ENCODE measurements around the gene ANXA4. TPM values are rescaled to one million over a fixed set of nuclear protein-coding genes. Genes with fewer than 3 reads are reported as not detected.

The ANXA4 gene
- total RNA-seq, 1 donor from 2014 or later, result 73.6 TPM

DNA sequence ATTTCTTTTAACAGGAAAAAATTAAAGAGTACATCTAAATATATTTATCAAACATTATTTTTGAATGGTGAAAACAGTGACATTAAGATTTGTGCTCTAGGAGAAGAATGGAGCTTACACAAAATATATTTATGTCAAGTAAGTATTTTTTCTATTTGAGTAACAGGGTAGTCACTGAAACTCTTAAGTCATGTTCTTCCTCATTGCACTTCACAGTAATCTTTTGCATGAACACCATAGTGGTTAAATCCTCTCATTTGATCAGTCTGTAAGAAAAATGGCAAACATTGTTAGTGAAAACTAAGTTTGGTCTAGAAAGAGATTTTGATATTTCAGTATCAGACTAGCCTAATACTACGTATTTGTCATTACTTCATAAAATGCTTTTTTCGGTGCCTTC lies 95.6 kb downstream of the ANXA4 start:
- H3K27me3 ChIP-seq (ENCODE audit: control insufficient read depth, insufficient read depth, low read length), result no peaks in the 10 kb centered on the region
- no peak for DNase-seq (ENCODE audit: low read depth)
- no peak overlapping the region for H3K4me3 ChIP-seq (ENCODE audit: low read depth, low read length)
- no peaks in the 10 kb centered on the region for H3K36me3 ChIP-seq (ENCODE audit: control insufficient read depth, insufficient read depth, low read length)
- TF ChIP-seq, protein P1, sequence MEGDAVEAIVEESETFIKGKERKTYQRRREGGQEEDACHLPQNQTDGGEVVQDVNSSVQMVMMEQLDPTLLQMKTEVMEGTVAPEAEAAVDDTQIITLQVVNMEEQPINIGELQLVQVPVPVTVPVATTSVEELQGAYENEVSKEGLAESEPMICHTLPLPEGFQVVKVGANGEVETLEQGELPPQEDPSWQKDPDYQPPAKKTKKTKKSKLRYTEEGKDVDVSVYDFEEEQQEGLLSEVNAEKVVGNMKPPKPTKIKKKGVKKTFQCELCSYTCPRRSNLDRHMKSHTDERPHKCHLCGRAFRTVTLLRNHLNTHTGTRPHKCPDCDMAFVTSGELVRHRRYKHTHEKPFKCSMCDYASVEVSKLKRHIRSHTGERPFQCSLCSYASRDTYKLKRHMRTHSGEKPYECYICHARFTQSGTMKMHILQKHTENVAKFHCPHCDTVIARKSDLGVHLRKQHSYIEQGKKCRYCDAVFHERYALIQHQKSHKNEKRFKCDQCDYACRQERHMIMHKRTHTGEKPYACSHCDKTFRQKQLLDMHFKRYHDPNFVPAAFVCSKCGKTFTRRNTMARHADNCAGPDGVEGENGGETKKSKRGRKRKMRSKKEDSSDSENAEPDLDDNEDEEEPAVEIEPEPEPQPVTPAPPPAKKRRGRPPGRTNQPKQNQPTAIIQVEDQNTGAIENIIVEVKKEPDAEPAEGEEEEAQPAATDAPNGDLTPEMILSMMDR (IDR thresholded peaks at IDR 0.05; ENCODE audit: insufficient read depth, low read length, poor library complexity, severe bottlenecking), result no peak

DNA sequence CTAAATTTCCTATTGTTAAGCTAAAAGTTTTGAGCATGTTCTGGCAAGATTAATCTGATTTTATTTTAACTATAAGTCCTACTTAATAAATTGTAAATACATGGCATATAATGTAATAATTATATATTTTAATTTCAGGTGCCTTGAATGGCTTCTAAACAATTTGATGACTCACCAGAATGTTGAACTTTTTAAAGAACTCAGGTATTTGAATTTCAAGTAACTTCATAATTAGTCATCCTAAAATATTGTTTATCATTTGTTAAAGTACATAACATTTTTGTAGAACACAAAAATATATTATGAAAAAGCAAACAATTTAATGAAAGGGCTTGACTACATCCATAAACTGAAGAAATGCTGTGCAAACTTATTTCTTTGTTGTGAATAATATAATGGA lies 102.1 kb downstream of the ANXA4 start:
- H3K4me3 ChIP-seq (ENCODE audit: low read depth, low read length), result no peak overlapping the region
- DNase-seq (ENCODE audit: low read depth), result no peak
- TF ChIP-seq, protein P1 (IDR thresholded peaks at IDR 0.05; ENCODE audit: insufficient read depth, low read length, poor library complexity, severe bottlenecking), result no peak
- no peaks in the 10 kb centered on the region for H3K27me3 ChIP-seq (ENCODE audit: control insufficient read depth, insufficient read depth, low read length)
- peaks cover 2% of the 10 kb centered on the region for H3K36me3 ChIP-seq (ENCODE audit: control insufficient read depth, insufficient read depth, low read length)

DNA sequence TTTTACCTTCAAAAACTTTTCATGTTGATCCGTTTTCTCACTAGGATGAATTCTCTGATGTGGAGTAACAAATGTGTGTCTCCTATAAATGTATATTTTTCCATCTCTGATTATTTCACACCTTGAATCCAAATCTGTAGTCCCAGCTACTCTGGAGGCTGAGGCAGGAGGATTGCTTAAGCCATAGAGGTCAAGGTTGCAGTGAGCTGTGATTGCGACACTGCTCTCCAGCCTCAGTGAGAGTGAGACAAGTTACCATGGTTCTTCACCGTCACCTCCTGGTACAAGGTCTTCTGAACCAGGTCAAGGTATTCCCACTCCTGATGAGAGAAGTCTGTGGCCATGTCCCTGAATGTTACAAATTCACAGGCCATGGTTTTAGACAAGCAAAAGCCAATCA lies 102.6 kb downstream of the ANXA4 start:
- no peak for DNase-seq (ENCODE audit: low read depth)
- no peak overlapping the region for H3K4me3 ChIP-seq (ENCODE audit: low read depth, low read length)
- no peaks in the 10 kb centered on the region for H3K27me3 ChIP-seq (ENCODE audit: control insufficient read depth, insufficient read depth, low read length)
- H3K36me3 ChIP-seq (ENCODE audit: control insufficient read depth, insufficient read depth, low read length), result peaks cover 2% of the 10 kb centered on the region
- TF ChIP-seq, protein P1 (IDR thresholded peaks at IDR 0.05; ENCODE audit: insufficient read depth, low read length, poor library complexity, severe bottlenecking), result no peak

DNA sequence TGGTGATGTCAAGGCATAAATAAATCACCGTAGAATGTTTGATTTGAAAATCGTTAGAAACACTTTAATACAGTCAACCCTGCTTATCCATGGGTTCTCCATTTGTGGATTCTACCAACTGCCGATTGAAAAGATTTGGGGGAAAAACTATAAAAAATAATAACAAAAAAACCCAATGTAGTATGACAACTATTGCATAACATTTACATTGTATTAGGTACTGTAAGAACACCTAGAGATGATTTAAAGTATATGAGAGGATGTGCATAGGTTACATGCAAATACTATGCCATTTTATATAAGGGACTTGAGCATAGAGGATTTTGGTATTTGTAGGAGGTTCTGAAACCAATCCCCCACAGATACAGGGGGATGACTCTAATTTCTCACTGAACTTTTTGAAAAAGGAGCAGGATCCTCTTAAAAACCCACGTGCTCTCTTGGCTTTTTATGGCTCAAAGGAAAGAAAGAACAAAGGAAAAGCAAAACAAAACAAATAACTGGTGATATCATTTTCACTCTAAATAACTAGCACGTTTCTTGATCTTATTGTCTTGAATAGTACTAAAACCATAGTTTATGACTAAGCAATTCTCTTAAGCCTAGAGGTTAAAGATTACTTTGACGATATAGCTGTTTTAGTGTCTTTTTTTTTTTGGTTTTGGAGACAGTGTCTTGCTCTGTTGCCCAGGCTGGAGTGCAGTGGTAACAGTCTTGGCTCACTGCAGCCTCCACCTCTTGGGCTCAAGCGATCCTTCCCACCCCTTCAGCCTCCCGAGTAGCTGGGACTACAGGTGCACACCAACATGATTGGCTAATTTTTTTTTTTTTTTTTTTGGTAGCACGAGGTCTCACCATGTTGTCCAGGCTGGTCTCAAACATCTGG lies 104.5 kb downstream of the ANXA4 start:
- H3K27me3 ChIP-seq (ENCODE audit: control insufficient read depth, insufficient read depth, low read length), result no peaks in the 10 kb centered on the region
- no peak for DNase-seq (ENCODE audit: low read depth)
- TF ChIP-seq, protein P1 (IDR thresholded peaks at IDR 0.05; ENCODE audit: insufficient read depth, low read length, poor library complexity, severe bottlenecking), result no peak

DNA sequence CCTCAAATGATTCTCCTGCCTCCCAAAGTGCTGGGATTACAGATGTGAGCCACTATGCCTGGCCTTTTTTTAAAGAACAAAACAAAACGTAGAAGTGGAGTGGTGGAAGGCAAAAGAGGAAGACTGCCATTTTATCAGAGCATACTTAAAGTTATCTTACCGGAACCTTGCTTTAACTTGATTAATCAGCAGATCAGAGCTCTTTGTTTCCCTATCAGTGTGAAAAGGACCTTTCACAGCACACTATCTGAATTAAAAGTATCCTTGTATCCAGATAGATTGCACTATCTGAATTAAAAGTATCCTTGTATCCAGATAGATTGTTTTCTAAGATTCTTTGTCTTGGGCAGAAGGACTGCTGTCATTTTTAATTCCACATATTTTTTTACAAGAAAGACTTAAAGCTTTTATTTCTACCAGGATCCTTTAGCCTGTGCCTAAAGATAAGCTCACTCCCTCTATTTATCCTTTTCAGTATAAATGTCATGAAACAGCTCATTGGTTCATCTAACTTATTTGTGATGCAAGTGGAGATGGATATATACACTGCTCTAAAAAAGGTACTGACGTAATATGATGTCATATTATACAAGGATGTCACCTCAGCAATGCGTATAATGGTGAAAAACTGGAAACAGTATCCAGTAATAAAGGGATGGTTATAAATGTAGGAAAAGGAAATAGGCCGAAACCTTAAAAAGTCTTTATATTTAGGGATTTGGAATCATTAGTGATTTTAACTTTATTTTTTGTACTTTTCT lies 105.3 kb downstream of the ANXA4 start:
- Histone ChIP-seq H3K4me3 (ENCODE audit: low read depth, low read length) (no peak overlapping the region), H3K36me3 (ENCODE audit: control insufficient read depth, insufficient read depth, low read length) (peaks cover 2% of the 10 kb centered on the region), H3K27me3 (ENCODE audit: control insufficient read depth, insufficient read depth, low read length) (no peaks in the 10 kb centered on the region)
- no peak for DNase-seq (ENCODE audit: low read depth)
- TF ChIP-seq, protein P1 (IDR thresholded peaks at IDR 0.05; ENCODE audit: insufficient read depth, low read length, poor library complexity, severe bottlenecking), result no peak

More for the DNA sequence above, 104.5 kb downstream of the ANXA4 start:
- peaks cover 2% of the 10 kb centered on the region for H3K36me3 ChIP-seq (ENCODE audit: control insufficient read depth, insufficient read depth, low read length)
- no peak overlapping the region for H3K4me3 ChIP-seq (ENCODE audit: low read depth, low read length)

Data from kidney epithelial cell (primary cell).